GM18868 (cell line): Measurements from ENCODE around the gene SAMD14.

Source experiments
- ATAC-seq: cut with Tn5 transposase; IDR thresholded peaks from one replicate; pipeline ENCODE4 v1.9.1; 2021; ENCODE audit warnings: mild to moderate bottlenecking, moderate library complexity; ENCODE audit not compliant: unreplicated experiment

The SAMD14 gene

GRCh38 chr17:50113624-50114320, 16.2 kb downstream of the SAMD14 start:
- ATAC-seq: no peak

- ATAC-seq: no peak
Observed at GRCh38 chr17:50112694-50113093, 17.3 kb downstream of the SAMD14 start.

GRCh38 chr17:50111673-50112655, 18.0 kb downstream of the SAMD14 start:
- ATAC-seq: no peak

GRCh38 chr17:50110591-50111349, 19.2 kb downstream of the SAMD14 start:
- no peak for ATAC-seq

DNA sequence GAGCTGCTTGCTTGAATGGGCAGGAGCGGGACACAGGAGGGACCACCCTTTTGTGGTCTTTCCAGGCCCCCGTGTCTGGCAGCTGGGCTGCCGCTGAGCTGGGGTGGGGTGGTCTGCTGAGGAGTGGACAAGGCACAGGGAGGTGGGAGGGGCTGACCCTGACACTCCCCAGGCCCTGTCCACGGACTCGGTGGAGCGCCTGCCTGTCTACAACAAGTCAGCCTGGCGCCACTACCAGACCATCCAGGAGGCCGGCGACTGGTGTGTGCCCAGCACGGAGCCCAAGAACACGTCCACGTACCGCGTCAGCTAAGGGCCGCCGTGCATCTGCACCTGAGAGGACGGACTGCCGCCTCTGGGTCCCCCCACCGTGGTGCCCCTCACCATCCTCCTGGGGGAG, 20.2 kb downstream of the SAMD14 start:
- no peak for ATAC-seq

DNA sequence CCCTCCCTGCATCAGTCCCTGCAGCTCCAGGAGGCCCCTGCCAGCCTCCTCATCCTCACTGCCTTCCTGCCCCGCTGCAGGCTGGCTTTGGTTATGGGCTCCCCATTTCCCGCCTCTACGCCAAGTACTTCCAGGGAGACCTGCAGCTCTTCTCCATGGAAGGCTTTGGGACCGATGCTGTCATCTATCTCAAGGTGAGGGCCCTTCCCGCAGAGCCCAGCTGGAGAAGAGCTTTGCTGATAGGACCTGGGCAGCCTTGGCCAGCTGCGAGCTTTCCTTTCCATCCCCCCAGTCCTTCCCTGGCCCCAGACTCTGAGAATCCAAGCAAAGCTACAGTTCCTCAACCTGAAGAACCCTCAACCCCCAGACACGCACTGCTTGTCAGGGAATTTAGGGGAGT, 20.8 kb downstream of the SAMD14 start:
- no peak for ATAC-seq

- ATAC-seq: no peak
Observed at GRCh38 chr17:50108556-50108955, 21.4 kb downstream of the SAMD14 start.

DNA sequence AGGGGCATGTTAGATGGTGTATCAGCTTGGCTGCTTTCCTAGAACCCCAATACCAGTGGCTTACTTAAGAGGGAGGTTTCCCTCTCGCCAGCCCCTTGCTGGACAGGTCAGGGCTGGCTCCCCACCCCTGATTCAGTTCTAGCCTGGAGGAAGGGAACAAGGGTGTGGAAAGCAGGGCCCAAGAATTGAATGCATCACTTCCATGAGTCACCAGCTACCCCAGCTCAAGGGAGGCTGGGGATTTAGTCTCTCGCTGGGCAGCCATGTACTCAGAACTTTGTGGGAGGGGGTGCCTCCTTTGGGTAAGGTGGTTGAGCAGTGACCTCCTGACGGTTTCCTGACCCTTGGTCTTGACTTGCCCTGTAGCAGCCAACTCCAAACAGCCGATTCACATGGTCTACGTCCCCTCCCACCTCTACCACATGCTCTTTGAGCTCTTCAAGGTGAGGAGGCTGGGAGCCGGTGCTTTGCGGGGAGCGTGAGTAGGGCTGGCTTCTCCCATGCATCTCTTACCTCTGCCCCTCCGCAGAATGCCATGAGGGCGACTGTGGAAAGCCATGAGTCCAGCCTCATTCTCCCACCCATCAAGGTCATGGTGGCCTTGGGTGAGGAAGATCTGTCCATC, 22.1 kb downstream of the SAMD14 start:
- ATAC-seq: no peak

GRCh38 chr17:50106393-50107131, 23.4 kb downstream of the SAMD14 start:
- no peak for ATAC-seq

DNA sequence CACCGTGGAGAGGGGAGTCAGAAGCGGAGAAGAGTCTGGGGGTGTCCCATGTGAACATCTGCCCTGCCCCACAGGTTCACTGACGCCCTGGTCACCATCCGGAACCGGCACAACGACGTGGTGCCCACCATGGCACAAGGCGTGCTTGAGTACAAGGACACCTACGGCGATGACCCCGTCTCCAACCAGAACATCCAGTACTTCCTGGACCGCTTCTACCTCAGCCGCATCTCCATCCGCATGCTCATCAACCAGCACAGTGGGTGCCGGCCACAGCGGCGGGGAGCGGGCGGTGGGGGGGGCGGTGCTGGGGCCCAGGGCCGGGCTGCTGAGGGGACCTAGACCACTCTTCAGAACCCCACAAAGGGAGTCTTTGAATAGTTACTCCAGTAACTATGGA, 24.1 kb downstream of the SAMD14 start:
- ATAC-seq: no peak

DNA sequence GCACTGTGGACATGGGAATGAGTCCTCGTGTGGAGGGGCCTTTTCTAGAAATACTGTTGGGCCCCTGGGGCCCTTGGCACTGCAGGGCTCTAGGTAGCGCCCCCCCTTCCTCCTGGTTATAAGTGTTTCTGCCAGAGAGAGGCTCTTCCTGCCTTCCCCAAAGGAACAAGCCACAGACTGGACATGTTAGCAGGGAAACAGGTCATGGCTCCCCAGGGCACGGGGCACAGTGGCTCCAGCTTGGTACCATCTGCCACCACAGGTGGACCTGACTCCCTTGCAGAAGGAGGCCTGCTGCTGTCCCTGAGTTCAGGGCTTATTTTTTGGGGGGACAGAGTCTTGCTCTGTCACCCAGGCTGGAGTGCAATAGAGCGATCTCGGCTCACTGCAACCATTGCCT, 26.0 kb downstream of the SAMD14 start:
- no peak for ATAC-seq

DNA sequence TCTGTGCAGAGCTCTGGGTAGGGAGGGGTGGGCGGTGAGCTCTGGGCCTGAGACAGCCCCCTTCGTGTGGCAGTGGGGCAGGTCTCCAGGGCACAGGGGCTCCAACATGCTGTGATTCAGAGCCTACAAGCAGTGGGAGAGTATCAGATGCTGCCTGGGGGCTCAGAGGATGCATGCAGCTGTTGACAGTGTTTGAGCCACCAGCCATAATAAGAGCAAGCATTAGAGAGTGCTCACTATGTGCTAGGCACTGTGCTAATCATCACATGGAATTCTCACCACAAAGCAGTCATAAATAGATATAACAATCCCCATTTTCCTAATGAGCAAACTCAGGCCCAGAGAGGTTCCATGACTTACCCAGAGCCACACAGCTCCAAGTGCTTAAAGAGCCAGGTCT, 26.7 kb downstream of the SAMD14 start:
- ATAC-seq: no peak

- no peak for ATAC-seq
Observed at GRCh38 chr17:50102164-50102991, 27.6 kb downstream of the SAMD14 start.

GRCh38 chr17:50101346-50102163, 28.4 kb downstream of the SAMD14 start:
- no peak for ATAC-seq

GRCh38 chr17:50100921-50101345, 29.0 kb downstream of the SAMD14 start:
- no peak for ATAC-seq

DNA sequence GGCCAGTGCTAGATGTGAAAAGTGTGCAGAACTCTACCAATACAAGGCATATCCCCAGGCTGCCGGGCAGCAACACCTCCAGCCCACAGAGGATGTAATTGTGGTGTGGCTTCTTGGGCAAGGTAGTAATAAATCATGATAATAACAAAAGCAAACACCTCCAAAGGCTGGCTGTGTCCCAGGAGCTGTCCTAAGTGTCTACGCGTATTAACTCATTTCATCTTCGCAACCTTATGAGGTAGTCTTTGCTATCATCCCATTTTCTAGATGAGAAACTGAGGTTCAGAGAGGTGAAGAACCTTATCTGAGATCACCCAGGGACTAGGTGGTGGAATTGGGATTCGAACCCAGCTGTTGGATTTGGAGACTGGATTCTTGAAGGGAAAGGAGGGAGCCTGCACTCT, 29.5 kb downstream of the SAMD14 start:
- ATAC-seq: no peak

DNA sequence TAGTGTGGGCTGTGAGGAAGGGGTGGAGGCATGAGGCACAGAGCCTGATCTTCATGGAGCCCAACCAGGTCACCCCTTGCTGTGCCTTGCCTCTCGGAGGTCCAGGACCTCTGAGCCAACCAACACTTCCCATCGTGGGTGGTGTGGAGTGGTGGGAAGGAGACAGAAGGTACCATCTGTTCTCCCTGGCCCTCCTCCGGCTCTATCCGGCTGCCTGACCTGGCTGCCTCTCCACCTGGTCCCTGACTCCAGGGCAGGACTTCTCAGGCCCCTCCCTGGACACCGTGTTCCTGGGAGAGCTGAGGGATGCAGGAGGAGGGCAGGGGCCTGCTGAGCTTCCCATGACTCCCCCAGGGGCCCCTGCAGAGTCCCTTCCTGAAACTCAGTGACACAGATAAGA, 31.0 kb downstream of the SAMD14 start:
- ATAC-seq: no peak

DNA sequence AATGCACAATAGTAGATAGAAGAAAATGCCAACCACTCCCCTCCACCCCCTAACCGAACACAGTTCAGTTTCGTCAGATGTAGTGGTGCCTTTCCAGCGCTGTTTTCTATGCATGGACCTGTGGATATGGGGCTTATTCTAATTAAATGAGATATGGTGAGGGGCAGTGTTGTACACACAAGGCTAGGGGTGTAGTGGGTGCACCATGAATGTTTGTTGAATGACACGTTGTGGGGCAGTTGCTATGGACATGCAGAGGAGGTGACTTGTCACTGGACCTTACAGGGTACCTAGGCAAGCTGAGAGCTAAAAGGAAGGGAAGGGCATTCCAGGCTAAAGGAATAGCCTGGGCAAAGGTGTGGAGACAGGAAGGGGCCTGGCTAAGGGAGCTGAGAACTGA, 31.4 kb downstream of the SAMD14 start:
- ATAC-seq: no peak
